K562 (cell line): ENCODE results near the gene ZMAT2. TPM values are rescaled to one million over a fixed set of nuclear protein-coding genes. Genes with fewer than 3 reads are reported as not detected.

Experiments used
- CREB3 ChIP-seq: fragments of 450-650 bp; conservative IDR thresholded peaks from 2 replicates; pipeline ENCODE4 v1.6.1; 2016; ENCODE audit warnings: missing genetic modification characterization, low read depth, mild to moderate bottlenecking, missing compliant biosample characterization, moderate library complexity
- ILK ChIP-seq: fragments of 450-650 bp; IDR thresholded peaks from 2 replicates; pipeline ENCODE4 v1.6.1; 2016; ENCODE audit warnings: missing genetic modification characterization, low read depth, mild to moderate bottlenecking, missing compliant biosample characterization, moderate library complexity, borderline replicate concordance
- RBFOX2 ChIP-seq: fragments of 200-400 bp; formaldehyde crosslinking; IDR thresholded peaks from 2 replicates; pipeline ENCODE4 v1.6.1; 2017; ENCODE audit warnings: low read depth, mild to moderate bottlenecking, low read length, moderate library complexity
- SAFB2 ChIP-seq: fragments of 200-400 bp; formaldehyde crosslinking; IDR thresholded peaks from 2 replicates; pipeline ENCODE4 v1.6.1; 2018; ENCODE audit warnings: borderline replicate concordance, low read length, low read depth, moderate library complexity; ENCODE audit not compliant: severe bottlenecking
- SFPQ ChIP-seq: fragments of 200-400 bp; formaldehyde crosslinking; IDR thresholded peaks from 2 replicates; pipeline ENCODE4 v1.6.1; 2017; ENCODE audit warnings: mild to moderate bottlenecking, low read depth, low read length, moderate library complexity
- SIX5 ChIP-seq, 2 experiments: IDR thresholded peaks; 2 replicates each; pipeline ENCODE4 v1.6.1; 2011; ENCODE audit warnings: low read length in 2 of 2, borderline replicate concordance in 1 of 2, low read depth in 1 of 2, mild to moderate bottlenecking in 1 of 2, moderate library complexity in 1 of 2; ENCODE audit not compliant: insufficient read depth in 1 of 2
- U2AF2 ChIP-seq: fragments of 200-400 bp; formaldehyde crosslinking; optimal IDR thresholded peaks from 2 replicates; pipeline ENCODE3; 2017; ENCODE audit warnings: low read depth, mild to moderate bottlenecking, low read length
- ZNF212 ChIP-seq: fragments of 450-650 bp; formaldehyde crosslinking; IDR thresholded peaks from 2 replicates; pipeline ENCODE4 v1.4.0; 2020; ENCODE audit warnings: mild to moderate bottlenecking
- ZNF324 ChIP-seq: fragments of 250-450 bp; sonication (Bioruptor Pico); IDR thresholded peaks from 2 replicates; pipeline ENCODE4 v1.4.0; 2020; ENCODE audit warnings: mild to moderate bottlenecking
- polyA plus RNA-seq, 8 experiments: library from polyadenylated mRNA; depleted of rRNA in 4 of 8; stranded (reverse) in 5 of 8; unstranded in 3 of 8; fragments of >200 nt; fragmentation: Nextera tagmentation in 2 of 8; fragmentation: Illumina TruSeq in 1 of 8; extraction: Ambion mirVana in 2 of 8; extraction: Trizol in 1 of 8; gene quantifications; 2 replicates each; pipeline versions ENCODE4 v1.2.1 to v1.2.3, GENCODE V29; 2011 to 2014; ENCODE audit warnings: inconsistent platforms in 1 of 8, missing spikeins in 1 of 8
- total RNA-seq, 7 experiments: library from RNA; depleted of rRNA in 6 of 7; stranded (reverse); fragments of >200 nt in 6 of 7; fragmentation: Illumina TruSeq in 2 of 7; extraction: Trizol in 2 of 7; gene quantifications; 2 replicates each; pipeline versions ENCODE4 v1.2.1 to v1.2.3, GENCODE V29; 2011 to 2021; ENCODE audit warnings: low replicate concordance in 1 of 7

The ZMAT2 gene
- total and polyA plus RNA-seq, 9 of the 15 experiments (the other 6 are each of a cell fraction or from before 2014, with no cell fraction given) = 44.2 to 101 (median 69.2) TPM

GRCh38 chr5:140671472-140672125 is 28.6 kb upstream of the ZMAT2 start (continued):
- TF ChIP-seq RBFOX2 (0 out of 2 replicates have a peak, but pooled peaks have one; percentile 27), CREB3 (tag) (no peak), SAFB2 (no peak), ILK (no peak), ZNF324 (CRISPR knock-in tag) (no peak), ZNF212 (CRISPR knock-in tag) (no peak), SFPQ (no peak), U2AF2 (no peak), SIX5 (IDR thresholded peaks at IDR 0.05; ENCODE audit: borderline replicate concordance in 1 of 2, insufficient read depth in 1 of 2, low read depth in 1 of 2, low read length in 2 of 2) (no peak)
